AG04450 (cell line): ENCODE measurements around the gene WSB1. TPM values are rescaled to one million over a fixed set of nuclear protein-coding genes. Genes with fewer than 3 reads are reported as not detected.

Source experiments
- CTCF ChIA-PET: fragments of 300-600, 350-600 bp; formaldehyde crosslinking; extraction: SDS; loops from one replicate; lab custom pipeline; 2022; ENCODE audit warnings: antibody characterized with exemption, inconsistent platforms; lab: Charles Lee
- POLR2A ChIA-PET: fragments of 350-600 bp; formaldehyde crosslinking; extraction: SDS; loops from one replicate; lab custom pipeline; 2021; ENCODE audit warnings: antibody characterized with exemption, inconsistent platforms; lab: Yijun Ruan, JAX
- DNase-seq: peaks from one replicate; pipeline ENCODE4 v3.0.0-alpha.2; 2011; ENCODE audit warnings: low read depth, low spot score
- H3K27ac ChIP-seq: one replicate; pipeline ENCODE4 v1.5.1; 2012; ENCODE audit warnings: low read depth, low read length, control low read depth
- H3K27me3 ChIP-seq: one replicate; pipeline ENCODE4 v1.6.0; 2012; ENCODE audit warnings: low read length; ENCODE audit not compliant: control insufficient read depth, insufficient read depth
- H3K4me3 ChIP-seq: 2 replicates; pipeline ENCODE4 v1.5.1; 2011; ENCODE audit warnings: mild to moderate bottlenecking, low read depth, low read length, control low read depth
- H3K9me3 ChIP-seq: 2 replicates; pipeline ENCODE4 v1.5.1; 2012; ENCODE audit warnings: low read length; ENCODE audit not compliant: control insufficient read depth, insufficient read depth
- CTCF ChIP-seq: IDR thresholded peaks from 2 replicates; pipeline ENCODE4 v1.5.1; 2011; ENCODE audit warnings: low read depth, low read length, control low read depth, inconsistent platforms
- polyA plus RNA-seq: library from polyadenylated mRNA; depleted of rRNA; stranded (reverse); fragments of >200 nt; gene quantifications from 2 replicates; pipeline ENCODE4 v1.2.3, GENCODE V29; 2011

Gene WSB1
- polyA plus RNA-seq, 1 experiment: 204 TPM

GRCh38 chr17:27296428-27296979 is 2.6 kb downstream of the WSB1 start:
- Histone ChIP-seq H3K9me3 (peaks cover 6% of the 10 kb centered on the region; the same call in 1 of the 2 replicates), H3K27me3 (no peaks in the 10 kb centered on the region), H3K4me3 (peak overlapping the region; percentile 94), H3K27ac (no peak overlapping the region)
- ChIA-PET CTCF (interaction anchor here (0.6 to 6.1 kb wide), 4 partner anchors 12 to 303 kb away, joined by 3 to 39 read pairs (median 4); no protein-coding TSS in a partner anchor), POLR2A (interaction anchor here (0.6 to 5.0 kb wide), 7 partner anchors 10 to 185 kb away, joined by 3 to 44 read pairs (median 3); no protein-coding TSS in a partner anchor)
- peak; percentile 38 for DNase-seq
- TF ChIP-seq CTCF: no peak

- POLR2A ChIA-PET: no interaction called here
- no peak for TF ChIP-seq CTCF
- CTCF ChIA-PET: interaction anchor here (1.8 kb wide), 1 partner anchor 63 kb away, joined by 5 read pairs; no protein-coding TSS in a partner anchor
Observed at GRCh38 chr17:27299384-27300049, 5.6 kb downstream of the WSB1 start.

GRCh38 chr17:27303734-27304133 is 9.8 kb downstream of the WSB1 start:
- Histone ChIP-seq H3K27me3 (no peaks in the 10 kb centered on the region), H3K27ac (no peak overlapping the region), H3K9me3 (no peaks in the 10 kb centered on the region), H3K4me3 (no peak overlapping the region)
- ChIA-PET CTCF (interaction anchor here (0.9 to 3.7 kb wide), 3 partner anchors 9 to 67 kb away, joined by 3 to 20 read pairs (median 3); no protein-coding TSS in a partner anchor), POLR2A (interaction anchor here (4.8 kb wide), 1 partner anchor 9 kb away, joined by 25 read pairs; the partner anchor contains the start of gene WSB1)
- no peak for TF ChIP-seq CTCF
- no peak for DNase-seq

More at GRCh38 chr17:27299384-27300049, 5.6 kb downstream of the WSB1 start:
- DNase-seq: no peak
- Histone ChIP-seq H3K27ac (no peak overlapping the region), H3K4me3 (no peak overlapping the region), H3K27me3 (no peaks in the 10 kb centered on the region), H3K9me3 (peaks cover under 1% of the 10 kb centered on the region; the same call in 1 of the 2 replicates)

- DNase-seq: no peak
- TF ChIP-seq CTCF: no peak
- no peaks in the 10 kb centered on the region for H3K9me3 ChIP-seq
- CTCF ChIA-PET: interaction anchor here (0.7 to 3.7 kb wide), 3 partner anchors 27 to 293 kb away, joined by 3 to 20 read pairs (median 3); no protein-coding TSS in a partner anchor
- POLR2A ChIA-PET: interaction anchor here (0.6 to 4.8 kb wide), 4 partner anchors 10 to 14 kb away, joined by 3 to 25 read pairs (median 7); partner anchors contain the start of gene WSB1
- H3K27ac ChIP-seq: no peak overlapping the region
- H3K27me3 ChIP-seq: no peaks in the 10 kb centered on the region
- H3K4me3 ChIP-seq: no peak overlapping the region
Observed at GRCh38 chr17:27306276-27306835, 12.4 kb downstream of the WSB1 start.
